Stimulated activated naive CD4-positive, alpha-beta T cell (primary cell): ENCODE measurements around the gene RAD51B.

ENCODE experiments used
- DNase-seq, 6 experiments: peaks; one replicate each; lab custom pipeline; 2025; lab: John Stamatoyannopoulos, UW

Gene RAD51B

GRCh38 chr14:68386950-68387779, 567.6 kb downstream of the RAD51B start:
- DNase-seq = no peak

DNA sequence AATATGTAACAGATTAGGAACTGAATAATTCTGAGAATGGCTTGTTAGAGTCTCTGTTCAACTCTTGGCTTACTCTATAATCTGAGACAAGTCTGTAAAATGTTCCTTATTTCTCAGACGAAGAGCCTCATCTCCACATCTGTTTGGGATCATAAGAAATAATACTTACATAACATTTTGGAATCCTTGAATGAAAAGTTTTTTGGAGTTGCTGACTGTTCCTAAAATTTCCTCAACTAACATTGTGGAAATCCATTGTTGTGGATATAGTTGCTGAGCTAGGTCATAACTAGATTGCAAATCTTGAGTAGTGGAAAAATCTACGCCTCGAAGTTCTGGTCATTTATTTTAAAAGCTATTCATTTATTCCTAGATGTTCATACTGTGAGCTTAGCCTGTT, 570.4 kb downstream of the RAD51B start:
- no peak for DNase-seq

- DNase-seq = no peak
These were observed 571.2 kb downstream of the RAD51B start for GRCh38 chr14:68390741-68391140.

- DNase-seq = no peak
These were observed 571.9 kb downstream of the RAD51B start for GRCh38 chr14:68391311-68392014.

GRCh38 chr14:68392393-68393141, 573.0 kb downstream of the RAD51B start:
- DNase-seq = no peak

DNA sequence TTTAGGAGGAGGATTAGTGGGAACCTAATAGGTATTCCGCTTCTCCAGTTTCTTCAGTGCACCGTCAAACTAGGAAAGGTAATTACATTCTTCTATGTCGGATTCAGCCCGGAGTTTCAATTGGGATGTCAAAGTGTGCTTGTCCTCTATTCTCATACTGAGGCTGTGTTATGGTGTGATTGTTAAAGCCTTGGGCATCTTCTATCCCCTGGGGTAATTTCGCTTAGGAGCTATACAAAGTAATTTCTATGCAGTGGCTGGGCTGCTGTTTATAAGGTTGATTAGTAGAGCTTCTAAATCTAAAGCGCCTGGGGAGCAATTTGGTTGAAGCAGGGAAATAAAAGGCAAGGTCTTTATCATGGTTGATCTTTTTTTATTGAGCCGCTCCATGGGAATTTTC, 573.7 kb downstream of the RAD51B start:
- DNase-seq = no peak

GRCh38 chr14:68394118-68394763, 574.7 kb downstream of the RAD51B start:
- no peak for DNase-seq

DNA sequence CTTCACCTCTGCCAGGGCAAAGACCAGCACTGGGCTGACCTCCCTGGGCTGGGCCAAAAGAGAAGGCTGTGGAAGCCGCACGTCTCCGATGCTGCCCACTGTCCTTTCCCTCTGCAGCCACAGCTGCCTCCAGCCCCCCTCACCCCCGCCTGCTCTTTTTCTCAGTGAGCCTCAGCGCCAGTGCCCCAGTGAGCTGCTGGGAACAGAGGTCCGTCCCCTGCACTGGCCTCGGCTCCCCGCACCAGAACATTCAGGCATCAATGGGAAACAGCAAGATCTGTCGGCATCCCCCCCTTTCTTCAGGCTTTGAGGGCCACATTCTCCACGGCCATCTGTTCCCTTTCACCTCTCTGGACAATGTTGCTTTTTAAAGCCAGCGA, 575.2 kb downstream of the RAD51B start:
- DNase-seq = no peak

GRCh38 chr14:68395604-68396003, 576.0 kb downstream of the RAD51B start:
- DNase-seq = no peak

DNA sequence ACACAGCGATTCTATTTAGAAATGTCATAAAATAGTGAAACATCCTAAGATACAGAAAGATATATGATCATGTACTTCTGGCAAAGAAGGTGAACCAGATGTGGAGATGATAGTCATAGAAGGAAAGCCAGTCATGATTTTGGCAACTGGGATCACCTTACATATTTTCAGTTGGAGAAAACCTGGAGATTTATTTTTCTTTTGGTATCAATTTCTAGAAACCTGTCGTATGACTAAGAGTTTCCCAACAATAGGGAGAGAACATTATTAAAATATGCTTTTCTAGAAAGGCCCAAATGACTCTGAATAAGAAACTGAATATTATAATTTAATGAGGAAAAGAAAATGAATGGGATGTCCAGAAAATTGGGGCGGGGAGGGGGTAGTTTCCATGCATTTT, 576.9 kb downstream of the RAD51B start:
- no peak for DNase-seq

DNA sequence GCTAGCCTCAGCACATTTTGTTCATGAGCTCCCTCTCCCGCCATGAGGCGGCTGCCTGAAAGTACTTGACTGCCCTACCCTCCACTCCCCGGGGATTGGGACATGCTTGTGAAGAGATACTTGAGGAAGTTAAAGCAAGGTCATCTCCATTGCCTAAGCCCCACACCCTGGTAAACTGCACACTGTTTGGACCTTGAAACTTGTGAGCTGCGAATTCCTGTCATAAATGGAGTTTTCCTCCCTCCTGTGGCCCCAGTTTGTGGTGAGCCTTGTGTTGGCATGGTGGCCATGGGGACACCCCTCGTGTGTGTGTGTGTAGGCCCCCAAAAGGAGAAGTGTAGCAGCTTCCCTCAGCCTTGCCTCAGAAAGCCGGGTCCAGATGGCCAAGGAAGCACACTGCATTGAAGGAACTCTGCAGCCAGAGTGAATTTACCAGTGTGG, 577.8 kb downstream of the RAD51B start:
- DNase-seq = no peak

GRCh38 chr14:68397822-68398221, 578.2 kb downstream of the RAD51B start:
- DNase-seq = no peak

GRCh38 chr14:68398370-68398769, 578.8 kb downstream of the RAD51B start:
- DNase-seq = no peak

DNA sequence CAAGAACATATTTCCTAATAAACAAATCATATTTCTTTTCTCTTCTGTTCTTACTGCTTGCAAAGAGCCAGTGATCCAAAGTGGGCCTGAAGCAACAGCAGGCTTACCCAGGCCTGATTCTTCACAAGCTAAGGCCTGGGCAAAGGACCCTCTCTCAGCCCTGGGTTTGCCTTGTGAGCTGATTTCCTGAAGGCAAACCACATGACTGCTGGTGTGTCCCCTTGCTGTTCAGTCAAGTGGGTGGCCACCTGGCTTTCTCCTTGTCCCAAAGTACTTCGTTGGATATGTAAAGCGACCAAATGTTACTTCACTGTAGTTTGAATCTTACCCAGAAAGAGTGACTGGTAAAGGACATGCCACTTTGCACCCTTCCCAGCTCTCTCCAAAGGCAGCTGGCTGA, 580.4 kb downstream of the RAD51B start:
- no peak for DNase-seq

GRCh38 chr14:68401317-68401716, 581.7 kb downstream of the RAD51B start:
- no peak for DNase-seq

DNA sequence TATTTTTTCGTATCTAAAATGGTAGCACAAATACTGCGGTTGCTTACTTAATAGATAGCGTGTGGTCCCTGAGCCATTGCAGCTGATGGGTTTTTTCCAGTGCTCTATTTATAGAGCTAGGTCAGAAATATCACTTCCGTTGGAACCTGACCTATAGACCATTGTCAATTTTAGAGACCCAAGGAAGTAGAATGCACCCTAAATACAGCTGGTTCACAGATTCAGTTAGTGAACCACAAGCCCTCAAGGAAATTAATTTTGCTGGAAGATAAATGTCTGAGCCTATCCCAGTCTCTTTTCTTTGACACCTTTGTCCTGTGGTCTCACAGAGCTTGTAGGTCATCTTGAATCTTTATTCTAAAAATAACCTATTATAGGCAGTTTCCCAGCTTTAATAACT, 582.3 kb downstream of the RAD51B start:
- no peak for DNase-seq

DNA sequence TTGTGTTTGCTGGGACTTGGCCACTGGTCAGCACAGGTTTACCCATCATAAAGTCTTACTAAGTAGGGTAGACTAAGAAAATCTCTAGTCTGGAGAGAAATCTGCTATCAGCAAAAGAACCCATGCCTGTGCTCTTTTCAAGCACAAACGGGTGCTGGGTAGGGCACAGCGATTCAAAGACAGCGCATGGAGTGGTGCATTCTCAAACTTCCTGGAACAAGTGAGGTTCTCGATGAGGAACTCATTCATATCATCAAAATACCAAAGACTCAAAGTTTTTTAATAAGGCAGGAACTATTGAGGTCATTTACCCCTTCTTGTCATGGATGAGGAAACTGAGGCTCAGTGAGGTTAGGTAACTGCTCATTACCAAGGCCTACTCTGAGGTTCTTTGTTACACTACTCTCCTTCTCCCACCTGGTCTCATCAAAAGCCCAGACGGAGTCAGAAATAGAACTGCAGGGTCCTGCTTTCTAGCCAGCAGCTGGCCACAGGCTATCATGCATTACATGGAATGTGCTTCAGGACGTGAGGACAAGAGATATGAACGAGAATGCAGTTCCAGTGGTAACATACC, 583.0 kb downstream of the RAD51B start:
- DNase-seq = no peak

DNA sequence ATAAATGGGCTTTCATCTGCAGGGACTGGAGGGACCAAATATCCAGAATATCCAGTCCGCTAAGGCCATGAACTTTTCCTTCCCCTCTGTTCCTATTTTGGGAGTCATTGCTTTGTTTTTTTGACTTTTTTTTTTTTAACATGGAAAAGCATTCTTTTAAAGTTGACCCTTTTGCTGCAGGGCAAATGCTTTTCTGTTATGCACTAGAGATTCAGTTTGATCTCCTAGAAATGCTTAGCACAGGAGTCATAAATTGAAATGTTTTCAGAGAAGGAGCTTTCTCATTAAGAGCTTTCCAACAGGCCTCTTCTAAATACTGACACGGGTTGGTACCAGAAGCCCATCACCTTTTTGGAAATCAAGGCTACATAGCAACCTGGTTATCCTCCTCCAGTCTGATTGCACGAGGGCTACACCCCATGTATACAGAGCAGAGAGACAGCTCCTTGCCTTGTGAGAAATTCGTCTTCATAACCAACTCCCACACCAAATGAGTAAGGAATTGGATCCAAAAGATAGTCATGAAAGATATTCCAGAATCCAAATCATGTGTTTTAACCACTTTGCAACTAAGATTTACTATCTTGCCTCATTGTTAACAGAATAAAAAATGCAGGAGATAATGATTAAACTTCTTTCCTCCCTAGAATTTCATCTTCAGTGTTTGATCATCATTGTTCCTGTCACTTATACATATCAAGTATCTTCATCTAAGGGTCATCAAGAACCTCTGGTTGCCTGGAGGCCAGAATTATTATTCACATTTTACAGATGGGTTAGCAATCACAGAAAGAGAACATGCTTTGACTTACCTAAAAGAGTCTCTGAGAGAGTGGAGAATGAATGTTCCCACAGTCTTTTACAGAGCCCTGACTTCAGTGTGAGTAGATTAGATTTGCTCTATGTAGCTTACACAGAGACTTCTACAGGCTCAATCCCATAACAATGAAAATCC, 583.9 kb downstream of the RAD51B start:
- DNase-seq = no peak

GRCh38 chr14:68404146-68404527, 584.6 kb downstream of the RAD51B start:
- DNase-seq = no peak

DNA sequence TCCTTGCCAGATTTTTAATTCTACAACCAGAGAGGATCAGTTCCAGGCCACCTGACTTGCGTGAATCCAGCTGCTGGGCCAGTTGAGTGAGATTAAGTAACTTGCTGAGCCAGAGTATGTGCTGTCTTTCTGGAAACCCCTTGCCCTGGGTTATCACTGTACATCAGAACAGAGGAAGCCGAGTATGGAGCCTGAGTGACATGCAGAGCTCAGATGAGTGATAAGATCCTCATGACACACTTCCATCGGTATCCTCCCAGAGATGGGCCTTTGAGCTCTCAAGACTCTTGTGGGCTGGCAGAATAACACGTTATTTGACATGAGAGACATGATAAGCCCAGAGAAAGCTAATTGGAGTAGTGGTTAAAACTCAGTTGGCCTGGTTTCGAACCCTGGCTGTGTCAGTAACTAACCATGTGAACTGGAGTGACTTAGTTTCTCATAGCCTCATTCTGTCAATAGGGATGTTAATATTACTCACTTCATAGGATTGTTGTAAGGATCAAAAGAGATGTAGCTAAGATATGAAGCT, 585.1 kb downstream of the RAD51B start:
- DNase-seq = no peak

DNA sequence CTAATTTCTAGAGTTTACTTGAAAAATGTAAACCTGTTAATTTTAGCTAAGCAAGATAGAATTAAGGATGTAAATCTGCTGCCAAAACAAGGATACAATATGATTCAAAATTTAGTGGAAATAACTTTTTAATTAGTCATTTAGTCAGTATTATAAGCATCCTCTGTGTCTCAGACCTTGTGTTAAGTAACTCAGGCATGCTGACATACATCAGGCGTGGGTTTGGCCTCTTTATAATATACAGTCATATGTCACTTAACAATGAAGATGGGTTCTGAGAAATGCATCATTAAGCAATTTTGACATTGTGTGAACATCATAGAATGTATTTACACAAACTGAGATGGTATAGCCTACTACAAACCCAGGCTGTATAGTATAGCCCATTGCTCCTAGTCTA, 586.4 kb downstream of the RAD51B start:
- DNase-seq = no peak
